Hippocampal formation (tissue), 2 donors: ENCODE results near the gene CACNG4.

ENCODE experiments used
- DNase-seq, 2 donors: peaks; one replicate each; lab custom pipeline; 2025; lab: John Stamatoyannopoulos, UW

The CACNG4 gene

GRCh38 chr17:66985338-66986237 lies 21.1 kb downstream of the CACNG4 start:
- DNase-seq: no peak

- no peak for DNase-seq
Observed at GRCh38 chr17:66986659-66987058, 22.2 kb downstream of the CACNG4 start.

GRCh38 chr17:66987059-66987616 lies 22.6 kb downstream of the CACNG4 start:
- no peak for DNase-seq

GRCh38 chr17:66988069-66988798 lies 23.7 kb downstream of the CACNG4 start:
- DNase-seq: no peak

GRCh38 chr17:66989076-66989475 lies 24.6 kb downstream of the CACNG4 start:
- no peak for DNase-seq

- DNase-seq: no peak
Observed at GRCh38 chr17:66989579-66989978, 25.1 kb downstream of the CACNG4 start.

GRCh38 chr17:66990047-66990446 lies 25.5 kb downstream of the CACNG4 start:
- no peak for DNase-seq

- DNase-seq: no peak
Observed at GRCh38 chr17:66992911-66993442, 28.5 kb downstream of the CACNG4 start.

- DNase-seq: no peak
Observed at GRCh38 chr17:66994361-66994760, 29.9 kb downstream of the CACNG4 start.

- DNase-seq: no peak
Observed at GRCh38 chr17:66994930-66995535, 30.5 kb downstream of the CACNG4 start.

- DNase-seq: no peak
Observed at GRCh38 chr17:66995944-66996343, 31.4 kb downstream of the CACNG4 start.

- no peak for DNase-seq
Observed at GRCh38 chr17:66996926-66997325, 32.4 kb downstream of the CACNG4 start.

- DNase-seq: no peak
Observed at GRCh38 chr17:67003231-67003630, 38.7 kb downstream of the CACNG4 start.

GRCh38 chr17:67004181-67004580 lies 39.7 kb downstream of the CACNG4 start:
- DNase-seq: no peak

- no peak for DNase-seq
Observed at GRCh38 chr17:67007266-67007665, 42.8 kb downstream of the CACNG4 start.

- no peak for DNase-seq
Observed at GRCh38 chr17:67008101-67008500, 43.6 kb downstream of the CACNG4 start.

- DNase-seq: no peak
Observed at GRCh38 chr17:67011527-67012175, 47.1 kb downstream of the CACNG4 start.

GRCh38 chr17:67013891-67014290 lies 49.4 kb downstream of the CACNG4 start:
- no peak for DNase-seq

- DNase-seq: no peak
Observed at GRCh38 chr17:67015001-67015400, 50.5 kb downstream of the CACNG4 start.

GRCh38 chr17:67016039-67016762 lies 51.7 kb downstream of the CACNG4 start:
- no peak for DNase-seq

- DNase-seq: no peak
Observed at GRCh38 chr17:67017910-67018309, 53.4 kb downstream of the CACNG4 start.
